GM12878 (cell line): ENCODE measurements around the gene TACC3. TPM values are rescaled to one million over a fixed set of nuclear protein-coding genes. Genes with fewer than 3 reads are reported as not detected.
A peak's percentile ranks its signal among the peaks of the same experiment; 100 is the strongest.

ENCODE experiments used
- ATAC-seq: fragments of 200-7000 bp; cut with Tn5 transposase; 3 replicates; pipeline ENCODE4 v1.9.1; 2020; ENCODE audit warnings: mild to moderate bottlenecking, moderate library complexity
- BruUV-seq: library from RNA; stranded (reverse); fragments of 400-500 nt; replicated peaks from 2 replicates; lab custom pipeline; 2021; lab: Mats Ljungman, UMichigan
- CTCF ChIA-PET: fragments of 300-600 bp; sonication (Branson Sonifier 250); formaldehyde crosslinking; extraction: SDS; loops from one replicate; lab custom pipeline; 2021; ENCODE audit warnings: inconsistent platforms; lab: Yijun Ruan, JAX
- POLR2A ChIA-PET: fragments of 350-600 bp; formaldehyde crosslinking; extraction: SDS; loops from one replicate; lab custom pipeline; 2021; ENCODE audit warnings: inconsistent platforms; lab: Charles Lee
- RAD21 ChIA-PET: fragments of 300-600 bp; sonication (Branson Sonifier 250); formaldehyde crosslinking; loops from one replicate; lab custom pipeline; 2023; ENCODE audit warnings: antibody characterized with exemption; ENCODE audit not compliant: unreplicated experiment; lab: Charles Lee
- SMC1A ChIA-PET: fragments of 300-600 bp; sonication (Branson Sonifier 250); formaldehyde crosslinking; loops from one replicate; lab custom pipeline; 2023; ENCODE audit not compliant: unreplicated experiment, uncharacterized antibody; lab: Charles Lee
- DNase-seq: peaks from one replicate; pipeline ENCODE4 v3.0.0-alpha.2; 2011; ENCODE audit warnings: low read depth, low spot score
- FAIRE-seq: peaks from 3 replicates; lab custom pipeline; 2011; peaks lifted over from hg19 to GRCh38; lab: Jason Lieb, UNC
- H2AFZ ChIP-seq: 2 replicates; pipeline ENCODE4 v1.6.0; 2011; ENCODE audit warnings: low read depth, low read length, control low read depth; ENCODE audit not compliant: control insufficient read depth
- H3K27ac ChIP-seq: 2 replicates; pipeline ENCODE4 v1.5.1; 2011; ENCODE audit warnings: control low read depth; ENCODE audit not compliant: control insufficient read depth, insufficient read depth
- H3K27me3 ChIP-seq, 2 experiments: replicated peaks in 1 of 2; 2 replicates each; pipeline versions ENCODE4 v1.6.0 to v1.6.1; 2011; ENCODE audit warnings: low read length in 1 of 2; ENCODE audit not compliant: control insufficient read depth in 2 of 2, insufficient read depth in 2 of 2
- H3K36me3 ChIP-seq, 2 experiments: 2 replicates each; pipeline ENCODE4 v1.5.1; 2011; ENCODE audit warnings: low read length in 1 of 2; ENCODE audit not compliant: control insufficient read depth in 2 of 2, insufficient read depth in 2 of 2
- H3K4me1 ChIP-seq: 2 replicates; pipeline ENCODE4 v1.6.1; 2011; ENCODE audit warnings: mild to moderate bottlenecking, low read length, moderate library complexity, mixed read lengths; ENCODE audit not compliant: control insufficient read depth, insufficient read depth
- H3K4me2 ChIP-seq: 2 replicates; pipeline ENCODE4 v1.6.0; 2011; ENCODE audit warnings: control low read depth; ENCODE audit not compliant: control insufficient read depth, insufficient read depth
- H3K4me3 ChIP-seq: fragments of 200-600 bp; sonication (generic); 2 replicates; pipeline ENCODE4 v1.5.1; 2016
- H3K79me2 ChIP-seq: 2 replicates; pipeline ENCODE4 v1.6.0; 2011; ENCODE audit warnings: low read length; ENCODE audit not compliant: control insufficient read depth, insufficient read depth
- H3K9ac ChIP-seq: 2 replicates; pipeline ENCODE4 v1.8.0; 2011; ENCODE audit warnings: low read length, control low read depth, mixed read lengths; ENCODE audit not compliant: control insufficient read depth, insufficient read depth
- H3K9me3 ChIP-seq: replicated peaks from 3 replicates; pipeline ENCODE4 v1.5.1; 2011; ENCODE audit warnings: mild to moderate bottlenecking, low read length; ENCODE audit not compliant: control insufficient read depth, insufficient read depth
- H4K20me1 ChIP-seq: 2 replicates; pipeline ENCODE4 v1.6.0; 2011; ENCODE audit not compliant: control insufficient read depth, insufficient read depth
- ATF3 ChIP-seq: IDR thresholded peaks from 2 replicates; pipeline ENCODE4 v1.6.1; 2011; ENCODE audit warnings: low read depth, mild to moderate bottlenecking, low read length, moderate library complexity, borderline replicate concordance; ENCODE audit errors: extremely low read depth
- BHLHE40 ChIP-seq, 2 experiments: fragments of 450-650 bp in 1 of 2; IDR thresholded peaks; 2 replicates each; pipeline ENCODE4 v1.6.1; 2011 to 2017; ENCODE audit warnings: low read depth in 2 of 2, borderline replicate concordance in 1 of 2, improper control_type of control experiment in 1 of 2, low read length in 1 of 2, mild to moderate bottlenecking in 1 of 2
- BRCA1 ChIP-seq: IDR thresholded peaks from 2 replicates; pipeline ENCODE4 v1.6.1; 2011; ENCODE audit warnings: low read depth, low read length, improper control_type of control experiment
- CREM ChIP-seq: IDR thresholded peaks from 2 replicates; pipeline ENCODE4 v1.6.1; 2014; ENCODE audit warnings: antibody characterized with exemption, low read depth
- DPF2 ChIP-seq: fragments of 450-650 bp; IDR thresholded peaks from 2 replicates; pipeline ENCODE4 v1.6.1; 2017; ENCODE audit warnings: mild to moderate bottlenecking
- EZH2 ChIP-seq: IDR thresholded peaks from 2 replicates; pipeline ENCODE4 v1.6.1; 2012; ENCODE audit warnings: low read depth, mild to moderate bottlenecking, control low read depth, inconsistent platforms, low read length, borderline replicate concordance; ENCODE audit not compliant: control insufficient read depth
- JUND ChIP-seq: IDR thresholded peaks from 2 replicates; pipeline ENCODE4 v1.6.1; 2012; ENCODE audit warnings: low read depth, mild to moderate bottlenecking, low read length, improper control_type of control experiment, moderate library complexity
- MEF2A ChIP-seq: IDR thresholded peaks from 2 replicates; pipeline ENCODE4 v1.6.1; 2011; ENCODE audit warnings: low read depth, mild to moderate bottlenecking, low read length, moderate library complexity; ENCODE audit not compliant: insufficient read depth
- PAX5 ChIP-seq: IDR thresholded peaks from 2 replicates; pipeline ENCODE4 v1.6.1; 2011; ENCODE audit warnings: low read depth, low read length, borderline replicate concordance
- POLR2AphosphoS2 ChIP-seq: IDR thresholded peaks from 2 replicates; pipeline ENCODE4 v1.6.1; 2011; ENCODE audit warnings: low read depth, mild to moderate bottlenecking, low read length, improper control_type of control experiment, moderate library complexity
- RAD51 ChIP-seq: fragments of 450-650 bp; IDR thresholded peaks from 2 replicates; pipeline ENCODE4 v1.6.1; 2016; ENCODE audit warnings: moderate library complexity, mild to moderate bottlenecking, inconsistent platforms
- ZNF207 ChIP-seq: fragments of 450-650 bp; IDR thresholded peaks from 2 replicates; pipeline ENCODE4 v1.6.1; 2014; ENCODE audit warnings: antibody characterized with exemption, mild to moderate bottlenecking, borderline replicate concordance
- ZNF622 ChIP-seq: fragments of 450-650 bp; IDR thresholded peaks from 2 replicates; pipeline ENCODE4 v1.6.1; 2017; ENCODE audit warnings: mild to moderate bottlenecking, inconsistent platforms
- ZSCAN29 ChIP-seq: fragments of 450-650 bp; IDR thresholded peaks from 2 replicates; pipeline ENCODE4 v1.6.1; 2017; ENCODE audit warnings: mild to moderate bottlenecking, moderate library complexity
- WGBS: methylation state at CpG from one replicate; pipeline ENCODE4 v1.1.6; 2016; ENCODE audit warnings: low lambda C conversion rate; ENCODE audit not compliant: insufficient replicate concordance, insufficient coverage; ENCODE audit errors: missing lambda C conversion rate; 5-methylcytosine and 5-hydroxymethylcytosine counted together
- in situ Hi-C: fragments of 300-500 bp; cut with MboI; formaldehyde crosslinking; loops from 9 replicates; pipeline ENCODE4 v1.14.3; 2018; ENCODE audit warnings: mixed read lengths
- intact Hi-C: fragments of 100-400 bp; cut with micrococcal nuclease; formaldehyde crosslinking; loops from one replicate; pipeline ENCODE4 v1.14.2; 2022; ENCODE audit not compliant: unreplicated experiment
- polyA plus RNA-seq, 11 experiments: library from polyadenylated mRNA; depleted of rRNA in 4 of 11; unstranded in 6 of 11; stranded (reverse) in 5 of 11; fragments of >200 nt; fragmentation: Nextera tagmentation in 4 of 11; fragmentation: Illumina TruSeq in 1 of 11; extraction: Ambion mirVana in 4 of 11; extraction: Trizol in 1 of 11; gene quantifications; 1 replicate in 1 of 11; 2 replicates in 10 of 11; pipeline versions ENCODE4 v1.2.1 to v1.2.3, GENCODE V29; 2011 to 2016; ENCODE audit warnings: inconsistent platforms in 2 of 11, missing spikeins in 2 of 11, low read depth in 1 of 11
- total RNA-seq, 4 experiments: library from RNA; depleted of rRNA in 3 of 4; stranded (reverse); fragments of >200 nt in 3 of 4; fragmentation: Illumina TruSeq in 1 of 4; extraction: Trizol in 1 of 4; gene quantifications; 2 replicates each; pipeline versions ENCODE4 v1.2.1 to v1.2.3, GENCODE V29; 2013 to 2021
- TF ChIP-seq, protein P1 (sequence below): fragments of 450-650 bp; IDR thresholded peaks from 2 replicates; pipeline ENCODE4 v1.6.1; 2018; ENCODE audit warnings: borderline replicate concordance, mild to moderate bottlenecking; ENCODE audit not compliant: partially characterized antibody

Gene TACC3
- total and polyA plus RNA-seq, 10 of the 15 experiments (the other 5 are each of a cell fraction or from before 2014, with no cell fraction given) = 2.8 to 121 (median 73.3) TPM

- peak; percentile 34 for ATAC-seq
- RAD21 ChIA-PET = no interaction called here
- Histone ChIP-seq H3K27me3 (peaks cover 0 to 3% of the 10 kb centered on the region in 2 experiments; a peak in 1 of 4 replicates), H3K9me3 (no peaks in the 10 kb centered on the region), H3K4me2 (no peak overlapping the region), H2AFZ (no peak overlapping the region), H3K27ac (no peak overlapping the region), H3K36me3 (no peaks in the 10 kb centered on the region), H4K20me1 (no peaks in the 10 kb centered on the region), H3K4me1 (no peaks in the 10 kb centered on the region), H3K4me3 (no peak overlapping the region), H3K9ac (no peak overlapping the region), H3K79me2 (no peaks in the 10 kb centered on the region)
- DNase-seq = no peak
- no peak for FAIRE-seq
- intact Hi-C loops = no loop called here
- SMC1A ChIA-PET = no interaction called here
- BruUV-seq = no TSS peak
- in situ Hi-C loops = no loop called here
- CTCF ChIA-PET = no interaction called here
- WGBS = 16% methylated on average over 27 of the region's 36 CpGs
- no peak for TF ChIP-seq RAD51
- TF ChIP-seq BHLHE40 (IDR thresholded peaks at IDR 0.05; ENCODE audit: borderline replicate concordance in 1 of 2, low read depth in 2 of 2, low read length in 1 of 2) = no peak
- no peak for TF ChIP-seq MEF2A
- no peak for TF ChIP-seq ZNF207
- no peak for TF ChIP-seq DPF2
- TF ChIP-seq CREM = no peak
- no peak for TF ChIP-seq ZNF622
- TF ChIP-seq BRCA1 = no peak
- no peak for TF ChIP-seq ZSCAN29
- TF ChIP-seq POLR2AphosphoS2 = no peak
- TF ChIP-seq, protein P1, sequence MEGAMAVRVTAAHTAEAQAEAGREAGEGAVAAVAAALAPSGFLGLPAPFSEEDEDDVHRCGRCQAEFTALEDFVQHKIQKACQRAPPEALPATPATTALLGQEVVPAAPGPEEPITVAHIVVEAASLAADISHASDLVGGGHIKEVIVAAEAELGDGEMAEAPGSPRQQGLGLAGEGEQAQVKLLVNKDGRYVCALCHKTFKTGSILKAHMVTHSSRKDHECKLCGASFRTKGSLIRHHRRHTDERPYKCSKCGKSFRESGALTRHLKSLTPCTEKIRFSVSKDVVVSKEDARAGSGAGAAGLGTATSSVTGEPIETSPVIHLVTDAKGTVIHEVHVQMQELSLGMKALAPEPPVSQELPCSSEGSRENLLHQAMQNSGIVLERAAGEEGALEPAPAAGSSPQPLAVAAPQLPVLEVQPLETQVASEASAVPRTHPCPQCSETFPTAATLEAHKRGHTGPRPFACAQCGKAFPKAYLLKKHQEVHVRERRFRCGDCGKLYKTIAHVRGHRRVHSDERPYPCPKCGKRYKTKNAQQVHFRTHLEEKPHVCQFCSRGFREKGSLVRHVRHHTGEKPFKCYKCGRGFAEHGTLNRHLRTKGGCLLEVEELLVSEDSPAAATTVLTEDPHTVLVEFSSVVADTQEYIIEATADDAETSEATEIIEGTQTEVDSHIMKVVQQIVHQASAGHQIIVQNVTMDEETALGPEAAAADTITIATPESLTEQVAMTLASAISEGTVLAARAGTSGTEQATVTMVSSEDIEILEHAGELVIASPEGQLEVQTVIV = no peak
- TF ChIP-seq ATF3 = no peak
- TF ChIP-seq PAX5 = no peak
- no peak for TF ChIP-seq EZH2
- TF ChIP-seq JUND = no peak
- POLR2A ChIA-PET = no interaction called here
Measured at GRCh38 chr4:1763550-1764080, 42.3 kb downstream of the TACC3 start.
